Large intestine (tissue), 3 donors: ENCODE results near the gene GBP3. TPM values are rescaled to one million over a fixed set of nuclear protein-coding genes. Genes with fewer than 3 reads are reported as not detected.
A peak's percentile ranks its signal among the peaks of the same experiment; 100 is the strongest.
"Not testable (repeated sequence)": the region's sequence is repeated elsewhere in the genome, so short reads cannot be mapped to it uniquely, and the experiment has no call there.

ENCODE experiments used
- DNase-seq, 2 donors: peaks; one replicate each; pipeline versions ENCODE4 v3.0.0 to v3.0.0-alpha.2; 2013
- H3K27ac ChIP-seq: one replicate; pipeline ENCODE4 v1.5.1; 2013; ENCODE audit warnings: low read length
- H3K27me3 ChIP-seq: 2 replicates; pipeline ENCODE4 v1.6.1; 2013; ENCODE audit warnings: low read length; ENCODE audit not compliant: control insufficient read depth, insufficient read depth
- H3K36me3 ChIP-seq: 2 replicates; pipeline ENCODE4 v1.6.1; 2013; ENCODE audit warnings: low read length; ENCODE audit not compliant: control insufficient read depth, insufficient read depth
- H3K4me1 ChIP-seq: one replicate; pipeline ENCODE4 v1.6.1; 2013; ENCODE audit warnings: low read length; ENCODE audit not compliant: control insufficient read depth, insufficient read depth
- H3K4me3 ChIP-seq: one replicate; pipeline ENCODE4 v1.5.1; 2013; ENCODE audit warnings: low read length
- H3K9me3 ChIP-seq: one replicate; pipeline ENCODE4 v1.6.1; 2013; ENCODE audit warnings: mild to moderate bottlenecking, low read depth, low read length, moderate library complexity; ENCODE audit not compliant: control insufficient read depth
- WGBS: methylation state at CpG from one replicate; pipeline ENCODE4 v1.1.5; 2013; ENCODE audit warnings: low lambda C conversion rate; ENCODE audit not compliant: insufficient coverage; 5-methylcytosine and 5-hydroxymethylcytosine counted together
- polyA plus RNA-seq: library from polyadenylated mRNA; unstranded; fragments of 120-200 nt; gene quantifications from one replicate; pipeline ENCODE4 v1.2.1, GENCODE V29; 2013

The GBP3 gene
- polyA plus RNA-seq, 1 donor, result 109 TPM

GRCh38 chr1:89005286-89006151 lies 17.1 kb downstream of the GBP3 start:
- Histone ChIP-seq H3K27ac (no peak overlapping the region), H3K4me3 (no peak overlapping the region), H3K36me3 (peaks cover 30% of the 10 kb centered on the region), H3K27me3 (no peaks in the 10 kb centered on the region), H3K4me1 (peaks cover 13% of the 10 kb centered on the region), H3K9me3 (no peaks in the 10 kb centered on the region)
- DNase-seq, result no peak
- WGBS, result no CpG with 5 or more reads among the region's 9 CpGs

- not testable (repeated sequence) for H3K9me3 ChIP-seq, H3K4me3 ChIP-seq, H3K27me3 ChIP-seq, H3K4me1 ChIP-seq, H3K27ac ChIP-seq, DNase-seq
- peaks cover 15% of the 10 kb centered on the region for H3K36me3 ChIP-seq
Observed at GRCh38 chr1:89002176-89002575, 20.5 kb downstream of the GBP3 start.

- DNase-seq, result no peak
- Histone ChIP-seq H3K9me3 (no peaks in the 10 kb centered on the region), H3K27me3 (no peaks in the 10 kb centered on the region), H3K27ac (no peak overlapping the region), H3K36me3 (peaks cover 14% of the 10 kb centered on the region), H3K4me3 (no peak overlapping the region), H3K4me1 (no peaks in the 10 kb centered on the region)
Observed at GRCh38 chr1:89001510-89001909, 21.2 kb downstream of the GBP3 start.

- no CpG with 5 or more reads among the region's 2 CpGs for WGBS
- peak; percentile 51 to 60 for DNase-seq
- no peaks in the 10 kb centered on the region for H3K4me1 ChIP-seq
- no peaks in the 10 kb centered on the region for H3K9me3 ChIP-seq
- H3K27me3 ChIP-seq, result no peaks in the 10 kb centered on the region
- no peaks in the 10 kb centered on the region for H3K36me3 ChIP-seq
- no peak overlapping the region for H3K27ac ChIP-seq
- H3K4me3 ChIP-seq, result no peak overlapping the region
Observed at GRCh38 chr1:88998716-88999115, 23.9 kb downstream of the GBP3 start.

- Histone ChIP-seq H3K4me3 (no peak overlapping the region), H3K9me3 (no peaks in the 10 kb centered on the region)
Observed at GRCh38 chr1:88990426-88990825, 32.2 kb downstream of the GBP3 start.

GRCh38 chr1:88985692-88986091 lies 37.0 kb downstream of the GBP3 start:
- no peak overlapping the region for H3K4me3 ChIP-seq
- H3K36me3 ChIP-seq, result peaks cover 20% of the 10 kb centered on the region
- WGBS, result no CpG with 5 or more reads among the region's 4 CpGs
- peaks cover 5% of the 10 kb centered on the region for H3K4me1 ChIP-seq
- no peaks in the 10 kb centered on the region for H3K9me3 ChIP-seq
- no peak overlapping the region for H3K27ac ChIP-seq
- DNase-seq, result no peak
- no peaks in the 10 kb centered on the region for H3K27me3 ChIP-seq

More at GRCh38 chr1:88990426-88990825, 32.2 kb downstream of the GBP3 start:
- H3K27me3 ChIP-seq, result no peaks in the 10 kb centered on the region
- no CpG with 5 or more reads among the region's 1 CpG for WGBS
- DNase-seq, result no peak
- peaks cover 11% of the 10 kb centered on the region for H3K36me3 ChIP-seq
- no peak overlapping the region for H3K27ac ChIP-seq
- peaks cover under 1% of the 10 kb centered on the region for H3K4me1 ChIP-seq

- peak; percentile 22 to 47 for DNase-seq
- H3K4me1 ChIP-seq, result peaks cover 5% of the 10 kb centered on the region
- no peaks in the 10 kb centered on the region for H3K27me3 ChIP-seq
- no peak overlapping the region for H3K4me3 ChIP-seq
- peaks cover 20% of the 10 kb centered on the region for H3K36me3 ChIP-seq
- H3K9me3 ChIP-seq, result no peaks in the 10 kb centered on the region
- peak overlapping the region; percentile 15 for H3K27ac ChIP-seq
- no CpG with 5 or more reads among the region's 1 CpG for WGBS
Observed at GRCh38 chr1:88985032-88985431, 37.6 kb downstream of the GBP3 start.

GRCh38 chr1:88984569-88984968 lies 38.1 kb downstream of the GBP3 start:
- peak overlapping the region; percentile 2 for H3K27ac ChIP-seq
- no peaks in the 10 kb centered on the region for H3K9me3 ChIP-seq
- H3K4me3 ChIP-seq, result no peak overlapping the region
- no peaks in the 10 kb centered on the region for H3K27me3 ChIP-seq
- H3K36me3 ChIP-seq, result peaks cover 22% of the 10 kb centered on the region
- peaks cover 5% of the 10 kb centered on the region for H3K4me1 ChIP-seq
- WGBS, result no CpG with 5 or more reads among the region's 1 CpG
- no peak for DNase-seq

GRCh38 chr1:88983791-88984559 lies 38.7 kb downstream of the GBP3 start:
- Histone ChIP-seq H3K27me3 (no peaks in the 10 kb centered on the region), H3K27ac (peak overlapping the region; percentile 2), H3K36me3 (peaks cover 22% of the 10 kb centered on the region), H3K9me3 (no peaks in the 10 kb centered on the region), H3K4me1 (peaks cover 5% of the 10 kb centered on the region), H3K4me3 (no peak overlapping the region)
- DNase-seq, result peak; percentile 25 to 56
- 100% methylated on average over 1 of the region's 17 CpGs for WGBS

- no peaks in the 10 kb centered on the region for H3K9me3 ChIP-seq
- H3K36me3 ChIP-seq, result peaks cover 18% of the 10 kb centered on the region
- H3K27me3 ChIP-seq, result no peaks in the 10 kb centered on the region
- H3K4me3 ChIP-seq, result no peak overlapping the region
- H3K4me1 ChIP-seq, result peaks cover 5% of the 10 kb centered on the region
- DNase-seq, result no peak
- H3K27ac ChIP-seq, result no peak overlapping the region
Observed at GRCh38 chr1:88982055-88982454, 40.6 kb downstream of the GBP3 start.
